GM23338 (cell line): Measurements from ENCODE around the gene SND1.

Experiments
- CTCF ChIP-seq, 2 experiments: fragments of 200-600 bp in 1 of 2; sonication (generic) in 1 of 2; conservative IDR thresholded peaks; 2 replicates each; pipeline versions ENCODE4 v1.5.1 to v1.6.1; 2016 to 2017; ENCODE audit warnings: antibody characterized with exemption in 2 of 2, low read depth in 2 of 2, mild to moderate bottlenecking in 2 of 2, moderate library complexity in 1 of 2
- POLR2AphosphoS5 ChIP-seq: IDR thresholded peaks from 2 replicates; pipeline ENCODE4 v1.6.1; 2016; ENCODE audit warnings: antibody characterized with exemption, low read depth

DNA sequence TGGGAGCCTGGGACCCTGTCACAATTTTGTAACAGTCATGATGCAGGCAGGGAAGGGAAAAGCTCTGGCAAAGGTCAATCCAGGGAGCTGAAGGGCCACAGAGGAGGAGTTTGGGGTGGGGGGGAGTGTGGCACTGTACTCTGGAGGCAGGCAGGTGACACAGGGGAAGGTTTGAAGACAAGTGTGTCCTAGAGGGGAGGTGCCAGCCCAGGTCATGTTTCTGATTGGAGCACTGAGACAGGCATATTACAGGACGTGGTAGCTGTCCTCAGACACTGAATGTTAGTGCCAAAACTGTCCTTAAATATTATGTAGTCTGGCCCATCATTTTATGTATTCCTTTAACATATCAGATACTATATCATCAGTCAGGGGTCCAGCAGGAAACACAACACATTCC is 454.8 kb downstream of the SND1 start:
- TF ChIP-seq CTCF (conservative IDR thresholded peaks at IDR 0.05; ENCODE audit: low read depth in 2 of 2) (no peak), POLR2AphosphoS5 (no peak)
